ENCODE data around the gene HIBCH.

GRCh38 chr2:190354003-190354690 lies 34.5 kb upstream of the HIBCH start:
- TF ChIP-seq RXRA (IDR thresholded peaks at IDR 0.05): no peak
- no peak for TF ChIP-seq FOXA1 (IDR thresholded peaks at IDR 0.05)
- TF ChIP-seq GABPA (IDR thresholded peaks at IDR 0.05 in 1 of 2, conservative IDR thresholded peaks at IDR 0.05 in 1 of 2): no peak
- TF ChIP-seq CTCF (IDR thresholded peaks at IDR 0.05; ENCODE audit: low read depth, low read length, missing input control): no peak
- no peak for TF ChIP-seq RAD21 (IDR thresholded peaks at IDR 0.05)
- no peak for TF ChIP-seq YY1 (IDR thresholded peaks at IDR 0.05)
- no peak for TF ChIP-seq EGR1 (IDR thresholded peaks at IDR 0.05; ENCODE audit: low read depth in 2 of 2)
- TF ChIP-seq, protein P1, sequence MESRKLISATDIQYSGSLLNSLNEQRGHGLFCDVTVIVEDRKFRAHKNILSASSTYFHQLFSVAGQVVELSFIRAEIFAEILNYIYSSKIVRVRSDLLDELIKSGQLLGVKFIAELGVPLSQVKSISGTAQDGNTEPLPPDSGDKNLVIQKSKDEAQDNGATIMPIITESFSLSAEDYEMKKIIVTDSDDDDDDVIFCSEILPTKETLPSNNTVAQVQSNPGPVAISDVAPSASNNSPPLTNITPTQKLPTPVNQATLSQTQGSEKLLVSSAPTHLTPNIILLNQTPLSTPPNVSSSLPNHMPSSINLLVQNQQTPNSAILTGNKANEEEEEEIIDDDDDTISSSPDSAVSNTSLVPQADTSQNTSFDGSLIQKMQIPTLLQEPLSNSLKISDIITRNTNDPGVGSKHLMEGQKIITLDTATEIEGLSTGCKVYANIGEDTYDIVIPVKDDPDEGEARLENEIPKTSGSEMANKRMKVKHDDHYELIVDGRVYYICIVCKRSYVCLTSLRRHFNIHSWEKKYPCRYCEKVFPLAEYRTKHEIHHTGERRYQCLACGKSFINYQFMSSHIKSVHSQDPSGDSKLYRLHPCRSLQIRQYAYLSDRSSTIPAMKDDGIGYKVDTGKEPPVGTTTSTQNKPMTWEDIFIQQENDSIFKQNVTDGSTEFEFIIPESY (IDR thresholded peaks at IDR 0.05): no peak

Data from liver (tissue), 3 donors.